ENCODE measurements around the gene NKX2-4.
"Not testable (repeated sequence)": the region's sequence is repeated elsewhere in the genome, so short reads cannot be mapped to it uniquely, and the experiment has no call there.

NKX2-4 gene

GRCh38 chr20:21397341-21398108, at the start of gene NKX2-4:
Gene NKX2-4 (minus strand): TSS chr20:21397526. CDS start chr20:21397399, 127 bp downstream.
- DNase-seq (ENCODE audit: low read depth): no peak

DNA sequence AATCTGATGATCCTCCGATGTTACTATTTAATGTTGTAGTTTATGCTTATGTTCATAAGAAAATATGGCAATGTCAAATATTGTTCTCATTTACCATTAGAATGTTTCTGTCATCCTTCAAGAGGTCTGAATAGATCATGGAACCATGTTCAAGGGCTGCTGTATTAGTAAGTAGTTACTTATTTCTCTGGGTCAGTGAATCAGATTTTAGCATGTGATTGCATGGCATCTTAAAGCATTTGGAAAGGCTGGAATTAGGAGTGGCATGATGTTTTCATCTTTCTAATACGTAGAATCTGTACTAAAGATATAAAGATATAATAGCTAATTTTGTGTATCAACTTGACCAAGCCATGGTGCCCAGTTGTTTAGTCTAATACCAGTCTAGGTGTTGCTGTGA, 40.5 kb upstream of the NKX2-4 start:
- no peak for DNase-seq (ENCODE audit: low read depth)

DNA sequence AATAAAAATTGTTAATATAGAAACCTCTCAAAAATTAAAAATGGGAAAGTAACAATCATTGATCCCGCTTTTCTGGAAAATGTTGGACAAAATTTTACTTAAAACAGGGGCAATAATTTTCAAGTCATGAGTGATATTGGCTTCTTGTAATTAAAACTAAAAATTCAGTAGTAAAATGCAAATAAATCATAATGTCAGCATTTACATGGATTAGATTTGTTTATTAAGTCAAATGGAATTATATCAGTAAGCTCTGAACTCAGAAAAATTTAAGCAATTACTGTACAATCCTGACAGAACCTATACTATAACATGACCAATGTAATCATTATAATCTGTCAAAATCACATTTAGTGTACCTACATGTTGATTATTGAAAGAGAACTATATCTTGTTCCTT, 39.9 kb upstream of the NKX2-4 start:
- no peak for DNase-seq (ENCODE audit: low read depth)

DNA sequence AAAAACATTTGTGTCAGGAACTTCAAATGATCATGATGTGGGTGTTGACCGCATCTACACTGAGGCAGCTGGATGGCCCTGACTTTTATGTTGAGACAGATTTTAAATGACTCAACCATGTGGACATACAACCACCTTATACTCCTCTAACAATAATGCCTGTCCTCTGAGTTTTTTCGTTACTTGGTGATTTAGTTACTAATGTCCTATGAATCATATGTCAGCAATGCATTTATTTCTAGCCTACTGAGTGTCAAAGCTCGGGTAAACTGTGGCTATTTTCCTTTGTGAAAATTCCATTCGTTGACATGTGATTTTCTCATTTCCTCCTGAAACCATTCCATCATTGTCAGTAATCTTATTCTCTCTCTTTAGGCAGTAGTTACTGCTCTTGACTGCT, 38.9 kb upstream of the NKX2-4 start:
- no peak for DNase-seq (ENCODE audit: low read depth)

GRCh38 chr20:21435576-21435975, 38.2 kb upstream of the NKX2-4 start:
- DNase-seq (ENCODE audit: low read depth): no peak

DNA sequence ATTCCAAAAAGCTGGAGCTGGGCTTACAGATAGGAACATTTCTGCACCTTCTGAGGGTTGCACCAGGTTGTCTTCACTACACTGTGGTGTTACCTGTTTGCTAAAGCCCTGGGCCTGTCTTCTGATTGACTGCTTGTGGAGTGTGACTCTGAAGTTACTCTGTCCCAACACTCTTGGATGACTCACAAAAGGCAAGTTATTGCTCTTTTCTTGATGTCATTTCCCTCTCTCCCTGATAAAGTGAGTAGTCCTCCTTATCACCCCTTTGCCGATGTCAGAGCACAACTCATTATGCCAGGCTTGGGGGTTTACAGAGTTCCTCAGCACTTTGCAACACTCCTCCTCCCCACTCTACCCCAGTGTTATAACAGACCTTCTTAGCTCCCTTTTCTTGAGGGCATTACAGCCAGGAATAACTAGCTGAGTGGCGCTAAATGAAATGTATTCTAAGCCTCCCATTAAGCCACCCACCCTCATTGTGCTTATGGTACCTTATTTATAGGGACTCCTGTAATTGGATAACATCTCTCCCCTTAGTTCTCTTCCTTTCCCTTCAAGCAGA, 36.1 kb upstream of the NKX2-4 start:
- DNase-seq (ENCODE audit: low read depth): no peak

- no peak for DNase-seq (ENCODE audit: low read depth)
Measured at GRCh38 chr20:21432911-21433310, 35.6 kb upstream of the NKX2-4 start.

- no peak for DNase-seq (ENCODE audit: low read depth)
Measured at GRCh38 chr20:21430020-21430419, 32.7 kb upstream of the NKX2-4 start.

DNA sequence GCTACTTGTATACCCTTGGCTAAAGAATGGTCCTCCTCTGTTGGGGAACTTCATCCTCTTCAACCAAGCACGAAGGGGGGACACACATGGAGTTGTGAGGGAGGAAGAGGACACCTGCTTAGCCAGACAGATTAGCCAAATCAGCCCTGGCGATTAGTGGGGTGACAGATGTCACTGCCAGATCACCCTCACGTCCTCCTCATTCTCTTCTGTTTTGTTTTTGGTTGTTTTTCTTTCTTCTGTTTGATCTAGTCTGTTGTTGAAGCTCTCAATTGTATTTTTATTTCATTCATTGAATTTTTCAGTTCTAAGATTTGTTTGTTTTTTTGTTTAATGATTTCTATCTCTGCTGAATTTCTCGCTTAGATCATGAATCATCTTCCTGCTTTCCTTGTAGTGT, 27.5 kb upstream of the NKX2-4 start:
- no peak for DNase-seq (ENCODE audit: low read depth)

DNA sequence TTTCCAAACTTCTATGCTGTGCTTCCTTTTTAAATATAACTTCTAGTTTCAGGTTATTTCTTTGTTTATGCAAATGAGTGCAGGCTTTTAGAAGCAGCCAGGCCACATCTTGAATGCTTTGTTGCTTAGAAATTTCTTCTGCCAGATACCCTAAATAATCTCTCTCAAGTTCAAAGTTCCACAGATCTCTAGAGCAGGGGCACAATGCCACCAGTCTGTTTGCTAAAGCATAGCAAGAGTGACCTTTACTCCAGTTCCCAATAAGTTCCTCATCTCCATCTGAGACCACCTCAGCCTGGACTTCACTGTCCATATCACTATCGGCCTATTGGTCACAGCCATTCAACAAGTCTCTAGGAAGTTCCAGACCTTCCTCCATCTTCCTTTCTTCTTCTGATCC, 26.4 kb upstream of the NKX2-4 start:
- not testable (repeated sequence) for DNase-seq (ENCODE audit: low read depth)

- DNase-seq (ENCODE audit: low read depth): no peak
Measured at GRCh38 chr20:21421601-21422236, 24.4 kb upstream of the NKX2-4 start.

DNA sequence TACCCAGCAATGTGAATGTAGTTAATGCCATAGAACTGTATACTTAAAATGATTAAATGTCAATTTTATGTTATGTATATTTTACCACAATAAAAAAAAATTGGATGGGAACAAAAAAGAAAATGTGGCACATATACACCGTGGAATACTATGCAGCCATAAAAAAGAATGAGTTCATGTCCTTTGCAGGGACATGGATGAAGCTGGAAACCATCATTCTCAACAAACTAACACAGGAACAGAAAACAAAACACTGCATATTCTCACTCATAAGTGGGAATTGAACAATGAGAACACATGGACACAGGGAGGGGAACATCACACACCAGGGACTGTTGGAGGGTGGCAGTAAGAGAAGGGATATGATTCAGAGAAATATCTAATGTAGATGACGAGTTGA, 21.8 kb upstream of the NKX2-4 start:
- DNase-seq (ENCODE audit: low read depth): not testable (repeated sequence)

DNA sequence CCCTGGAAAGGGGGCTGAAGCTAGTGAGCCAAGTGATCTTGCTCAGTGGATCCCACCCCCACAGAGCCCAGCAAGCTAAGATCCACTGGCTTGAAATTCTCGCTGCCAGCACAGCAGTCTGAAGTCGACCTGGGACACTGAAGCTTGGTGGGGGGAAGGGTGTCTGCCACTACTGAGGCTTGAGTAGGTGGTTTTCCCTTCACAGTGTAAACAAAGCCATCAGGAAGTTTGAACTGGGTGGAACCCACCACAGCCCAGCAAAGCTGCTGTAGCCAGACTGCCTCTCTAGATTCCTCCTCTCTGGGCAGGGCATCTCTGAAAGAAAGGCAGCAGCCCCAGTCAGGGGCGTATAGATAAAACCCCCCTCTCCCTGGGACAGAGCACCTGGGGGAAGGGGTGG, 16.7 kb upstream of the NKX2-4 start:
- DNase-seq (ENCODE audit: low read depth): not testable (repeated sequence)

DNA sequence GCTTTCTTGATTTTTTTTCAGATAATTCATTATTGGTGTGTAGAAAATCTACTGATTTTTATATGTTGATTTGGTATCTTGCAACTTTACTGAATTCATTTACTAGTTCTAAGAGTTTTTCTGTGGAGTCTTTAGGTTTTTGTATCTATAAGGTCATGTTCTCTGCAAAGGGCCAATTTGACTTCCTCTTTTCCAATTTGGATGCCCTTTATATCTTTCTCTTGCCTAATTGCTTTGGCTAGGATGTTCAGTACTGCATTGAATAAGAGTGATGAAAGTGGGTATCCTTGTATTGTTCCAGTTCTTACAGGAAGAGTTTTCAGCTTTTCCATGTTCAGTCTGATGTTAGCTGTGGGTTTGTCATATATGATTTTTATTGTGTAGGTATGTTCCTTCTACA, 14.4 kb upstream of the NKX2-4 start:
- no peak for DNase-seq (ENCODE audit: low read depth)

DNA sequence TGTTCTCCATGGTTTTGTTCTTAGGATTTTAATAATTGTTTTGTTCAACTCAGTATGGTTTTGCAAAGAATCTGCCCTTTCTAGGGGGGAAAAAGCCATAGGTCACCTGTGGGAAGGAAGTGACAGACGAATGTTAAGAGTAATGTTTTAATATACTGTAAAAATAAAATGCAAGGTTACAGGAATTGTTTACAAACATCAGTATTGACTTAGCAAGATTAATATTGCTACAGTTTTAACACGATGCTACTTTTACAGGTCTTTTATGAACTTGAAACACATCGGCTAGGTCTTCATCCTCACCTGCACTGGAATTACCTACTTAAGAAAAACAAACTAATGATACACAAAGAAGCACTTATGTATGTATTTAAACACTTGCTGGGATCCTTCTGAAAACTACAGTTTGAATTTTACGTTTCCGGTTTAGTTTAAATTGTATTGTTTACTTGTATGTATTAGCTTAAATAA, 1.7 kb upstream of the NKX2-4 start:
- no peak for DNase-seq (ENCODE audit: low read depth)

- no peak for DNase-seq (ENCODE audit: low read depth)
Measured at GRCh38 chr20:21398109-21399004, 1.0 kb upstream of the NKX2-4 start.

- DNase-seq (ENCODE audit: low read depth): no peak
Measured at GRCh38 chr20:21396599-21397340, 556 bp downstream of the NKX2-4 start.

DNA sequence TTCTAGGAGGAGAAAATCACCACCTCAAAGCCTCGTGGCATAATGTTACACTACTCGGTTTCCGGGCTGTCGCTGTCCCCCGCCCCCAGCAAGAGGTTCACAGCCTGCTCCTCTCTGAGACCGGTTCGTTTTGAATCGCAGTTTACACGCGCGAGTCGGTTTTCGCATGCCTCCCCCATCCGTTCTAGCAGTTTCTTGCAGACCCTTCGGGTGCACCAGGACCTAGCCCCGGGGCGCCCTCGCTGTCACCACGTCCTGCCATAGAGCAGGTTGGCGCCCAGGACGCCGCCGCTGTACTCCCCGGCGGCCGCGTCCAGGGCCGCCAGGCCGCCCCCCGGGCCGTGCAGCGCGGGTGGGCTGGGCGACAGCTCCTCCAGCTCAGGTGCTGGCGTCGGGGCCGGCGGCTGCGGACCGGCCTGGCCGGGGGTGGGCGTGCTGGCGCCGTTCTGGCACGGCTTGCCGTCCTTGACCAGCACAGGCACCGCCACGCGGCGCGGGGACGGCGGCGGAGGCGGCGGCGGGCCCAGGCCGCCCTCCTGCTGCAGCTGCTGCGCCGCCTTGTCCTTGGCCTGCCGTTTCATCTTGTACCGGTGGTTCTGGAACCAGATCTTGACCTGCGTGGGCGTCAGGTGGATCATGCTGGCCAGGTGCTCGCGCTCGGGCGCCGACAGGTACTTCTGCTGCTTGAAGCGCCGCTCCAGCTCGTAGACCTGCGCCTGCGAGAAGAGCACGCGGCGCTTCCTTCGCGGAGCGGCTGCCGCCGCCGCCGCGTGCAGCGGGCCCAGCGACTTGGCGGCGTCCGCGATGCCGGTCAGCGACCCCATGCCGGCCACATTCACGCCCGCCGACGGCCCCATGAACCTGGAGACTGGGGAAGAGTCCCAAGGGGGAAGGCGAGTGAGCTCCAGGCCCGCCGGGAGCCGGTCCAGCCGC, 1.4 kb downstream of the NKX2-4 start:
- peak; percentile 17 for DNase-seq (ENCODE audit: low read depth)

DNA sequence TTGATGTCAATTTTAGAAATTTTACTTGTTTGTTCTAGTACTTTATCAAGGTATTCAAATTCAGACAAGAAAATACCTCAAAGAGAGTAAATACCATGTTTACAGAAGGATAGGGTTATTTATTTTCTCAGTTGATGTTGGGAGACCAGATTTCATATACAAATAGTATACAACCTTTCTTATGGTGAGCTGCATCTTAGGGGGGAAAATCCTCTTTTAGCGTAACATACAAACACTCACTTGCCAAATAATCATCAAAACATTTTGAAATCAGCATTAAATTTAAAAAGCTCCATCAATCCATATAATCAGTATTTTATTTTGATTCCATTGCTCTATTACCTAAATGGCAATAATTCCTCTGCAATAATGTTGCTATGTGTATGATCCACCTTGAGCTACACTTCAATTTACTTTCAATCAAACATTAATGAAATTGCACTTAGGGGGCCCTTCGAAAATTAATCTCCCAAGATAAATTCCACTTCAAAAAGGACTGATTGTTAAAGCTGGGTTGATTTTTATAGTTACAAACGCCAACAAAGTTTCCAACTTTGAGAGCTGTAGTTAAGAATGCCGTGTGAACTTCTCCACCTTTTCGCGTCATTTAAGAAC, 2.2 kb downstream of the NKX2-4 start:
- DNase-seq (ENCODE audit: low read depth): no peak

DNA sequence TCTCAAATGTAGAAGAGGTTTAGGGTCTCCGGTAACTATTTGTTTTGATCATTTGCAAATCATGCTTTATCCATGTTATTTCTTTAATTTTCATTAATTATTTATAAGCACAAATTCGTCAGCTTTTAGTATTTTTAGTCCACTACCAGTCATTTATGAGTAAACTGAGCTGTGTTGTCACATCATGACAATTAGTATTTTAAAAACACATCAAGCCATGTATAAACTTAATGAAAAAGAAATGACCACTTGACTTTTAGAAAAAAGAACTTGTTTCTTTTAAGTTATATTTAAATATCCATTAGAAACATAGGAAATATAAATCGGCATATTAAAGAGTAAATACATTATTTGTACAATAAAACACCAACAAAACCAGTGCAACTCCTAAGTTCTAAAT, 2.8 kb downstream of the NKX2-4 start:
- no peak for DNase-seq (ENCODE audit: low read depth)

Measured in stimulated activated CD8-positive, alpha-beta memory T cell treated with anti-CD3 and anti-CD28 coated beads, Interleukin-12 subunit alpha, Interleukin-12 subunit beta, amount 100 ng/mL, for 4 hours (primary cell).